ENCODE measurements around the gene OR52H1.
"Not testable (repeated sequence)": the region's sequence is repeated elsewhere in the genome, so short reads cannot be mapped to it uniquely, and the experiment has no call there.

The OR52H1 gene

GRCh38 chr11:5548440-5548839, at the start of gene OR52H1:
TSS of gene OR52H1 (minus strand) at chr11:5548540. CDS start at chr11:5545505, 3,035 bp downstream.
- no peak within 1 kb of the TSS for H3K4me3 ChIP-seq (replicated peaks; ENCODE audit: low read depth, low read length)
- no peak for DNase-seq (ENCODE audit: extremely low read depth, low read depth)
- TF ChIP-seq CTCF (IDR thresholded peaks at IDR 0.05; ENCODE audit: low read depth, low read length, missing control alignments) = no peak

GRCh38 chr11:5597953-5598352, 49.6 kb upstream of the OR52H1 start:
- no peak overlapping the region for H3K4me3 ChIP-seq (replicated peaks; ENCODE audit: low read depth, low read length)
- no peak for TF ChIP-seq CTCF (IDR thresholded peaks at IDR 0.05; ENCODE audit: low read depth, low read length, missing control alignments)

DNA sequence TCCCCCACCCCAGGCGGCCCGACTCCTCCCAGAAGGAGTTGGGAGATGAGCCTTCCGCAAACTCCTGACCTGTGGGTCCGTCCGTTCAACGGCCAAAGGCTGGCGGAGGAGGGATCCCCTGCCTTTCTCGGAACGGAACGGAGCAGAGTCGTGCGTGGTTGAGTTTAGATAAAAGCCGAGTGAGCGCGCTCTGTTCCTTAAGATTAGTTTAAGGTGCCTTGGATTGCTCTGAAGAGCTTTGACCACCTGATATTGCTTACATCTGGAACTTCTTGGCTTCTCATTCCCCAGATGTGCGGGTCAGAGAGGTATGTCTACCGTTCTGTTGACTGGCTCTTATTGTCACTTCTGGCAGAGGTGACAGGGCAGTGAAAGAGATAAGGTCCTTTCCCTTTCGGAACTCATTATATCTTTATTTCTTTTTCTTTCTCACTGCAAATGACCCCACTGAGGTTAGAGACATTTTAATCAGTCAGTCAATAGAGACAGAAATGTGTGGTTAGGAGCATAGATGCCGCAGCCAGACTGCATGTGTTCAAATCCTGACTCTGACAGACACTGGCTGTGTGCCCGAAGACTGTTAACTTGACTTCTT, 48.4 kb upstream of the OR52H1 start, which contains the start of gene TRIM6:
TSS of gene TRIM6 (plus strand) at position 31 of the 595 bp plus-strand sequence. CDS start at position 292, 261 bp downstream.
- DNase-seq (ENCODE audit: extremely low read depth, low read depth) = no peak
- TF ChIP-seq CTCF (IDR thresholded peaks at IDR 0.05; ENCODE audit: low read depth, low read length, missing control alignments) = no peak
- H3K4me3 ChIP-seq (replicated peaks; ENCODE audit: low read depth, low read length) = peak within 1 kb of the TSS; percentile 43

More at GRCh38 chr11:5597953-5598352, 49.6 kb upstream of the OR52H1 start:
- no peak for DNase-seq (ENCODE audit: extremely low read depth, low read depth)

DNA sequence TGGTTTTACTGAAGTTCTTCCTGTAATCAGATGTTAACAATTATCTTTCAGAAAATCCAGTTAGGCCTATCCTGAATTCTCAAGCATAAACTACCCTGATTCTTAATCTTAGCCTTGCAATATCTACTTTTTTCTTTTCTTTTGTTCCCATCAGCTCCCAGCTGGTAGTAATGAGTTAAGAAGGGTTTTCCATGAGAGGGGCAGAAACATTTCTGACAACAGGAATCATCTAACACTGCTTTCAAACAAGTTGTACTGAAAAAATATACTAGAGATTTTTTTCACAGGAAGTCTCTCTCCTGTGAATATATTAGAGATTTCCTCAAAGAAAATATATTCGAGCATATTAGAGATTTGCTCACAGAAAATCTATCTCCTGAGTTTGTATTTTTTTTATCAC, 44.8 kb upstream of the OR52H1 start:
- no peak for TF ChIP-seq CTCF (IDR thresholded peaks at IDR 0.05; ENCODE audit: low read depth, low read length, missing control alignments)
- no peak for DNase-seq (ENCODE audit: extremely low read depth, low read depth)
- no peak overlapping the region for H3K4me3 ChIP-seq (replicated peaks; ENCODE audit: low read depth, low read length)

GRCh38 chr11:5592615-5593014, 44.3 kb upstream of the OR52H1 start:
- no peak for TF ChIP-seq CTCF (IDR thresholded peaks at IDR 0.05; ENCODE audit: low read depth, low read length, missing control alignments)
- no peak overlapping the region for H3K4me3 ChIP-seq (replicated peaks; ENCODE audit: low read depth, low read length)
- no peak for DNase-seq (ENCODE audit: extremely low read depth, low read depth)

- TF ChIP-seq CTCF (IDR thresholded peaks at IDR 0.05; ENCODE audit: low read depth, low read length, missing control alignments) = no peak
- DNase-seq (ENCODE audit: extremely low read depth, low read depth) = no peak
- no peak overlapping the region for H3K4me3 ChIP-seq (replicated peaks; ENCODE audit: low read depth, low read length)
Measured at GRCh38 chr11:5591613-5592012, 43.3 kb upstream of the OR52H1 start.

DNA sequence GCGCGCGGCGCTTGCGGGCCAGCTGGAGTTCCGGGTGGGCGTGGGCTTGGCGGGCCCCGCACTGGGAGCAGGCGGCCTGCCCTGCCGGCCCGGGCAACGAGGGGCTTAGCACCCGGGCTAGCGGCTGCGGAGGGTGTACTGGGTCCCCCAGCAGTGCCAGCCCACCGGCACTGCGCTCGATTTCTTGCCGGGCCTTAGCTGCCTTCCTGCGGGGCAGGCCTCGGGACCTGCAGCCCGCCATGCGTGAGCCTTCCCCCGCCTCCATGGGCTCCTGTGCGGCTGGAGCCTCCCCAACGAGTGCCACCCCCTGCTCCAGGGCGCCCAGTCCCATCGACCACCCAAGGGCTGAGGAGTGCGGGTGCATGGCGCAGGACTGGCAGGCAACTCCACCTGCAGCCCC, 41.6 kb upstream of the OR52H1 start:
- DNase-seq (ENCODE audit: extremely low read depth, low read depth); H3K4me3 ChIP-seq (replicated peaks; ENCODE audit: low read depth, low read length): not testable (repeated sequence)

DNA sequence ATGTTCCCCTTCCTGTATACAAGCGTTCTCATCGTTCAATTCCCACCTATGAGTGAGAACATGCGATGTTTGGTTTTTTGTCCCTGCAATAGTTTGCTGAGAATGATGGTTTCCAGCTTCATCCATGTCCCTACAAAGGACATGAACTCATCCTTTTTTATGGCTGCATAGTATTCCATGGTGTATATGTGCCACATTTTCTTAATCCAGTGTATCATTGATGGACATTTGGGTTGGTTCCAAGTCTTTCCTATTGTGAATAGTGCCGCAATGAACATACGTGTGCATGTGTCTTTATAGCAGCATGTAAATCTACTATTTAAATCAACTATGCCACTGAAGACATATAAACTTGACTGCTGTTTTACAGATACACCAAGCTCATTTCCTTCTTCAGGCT, 36.1 kb upstream of the OR52H1 start:
- not testable (repeated sequence) for DNase-seq (ENCODE audit: extremely low read depth, low read depth); H3K4me3 ChIP-seq (replicated peaks; ENCODE audit: low read depth, low read length)

Measured in HFF-Myc (cell line).